Measurements from ENCODE around the gene USP32. TPM values are rescaled to one million over a fixed set of nuclear protein-coding genes. Genes with fewer than 3 reads are reported as not detected.

USP32 gene
- total and polyA plus RNA-seq, 10 of the 15 experiments (the other 5 are each of a cell fraction or from before 2014, with no cell fraction given): 7.8 to 37.3 (median 25.5) TPM

- BruUV-seq (replicated peaks): no TSS peak
- intact Hi-C loops (cut with micrococcal nuclease; ENCODE audit: unreplicated experiment) (no loop called here), in situ Hi-C loops (cut with MboI) (no loop called here)
- ChIA-PET CTCF (interaction anchor here (0.7 to 1.2 kb wide), 4 partner anchors 15 to 89 kb away, joined by 3 to 5 read pairs (median 3); no protein-coding TSS in a partner anchor), POLR2A (interaction anchor here (0.6 to 2.0 kb wide), 2 partner anchors 17 to 62 kb away, joined by 3 to 6 read pairs; no protein-coding TSS in a partner anchor), RAD21 (ENCODE audit: unreplicated experiment) (interaction anchor here (1.0 to 1.2 kb wide), 3 partner anchors 14 to 68 kb away, joined by 3 read pairs; no protein-coding TSS in a partner anchor), SMC1A (ENCODE audit: uncharacterized antibody, unreplicated experiment) (interaction anchor here (0.6 to 2.8 kb wide), 10 partner anchors 8 to 141 kb away, joined by 3 to 8 read pairs (median 4); no protein-coding TSS in a partner anchor)
- no peak overlapping the region for H3K27ac ChIP-seq (ENCODE audit: control insufficient read depth, insufficient read depth)
- no peaks in the 10 kb centered on the region; a peak in 2 of 4 replicates for H3K36me3 ChIP-seq (ENCODE audit: control insufficient read depth in 2 of 2, insufficient read depth in 2 of 2, low read length in 1 of 2)
- 81% methylated on average over 4 of the region's 4 CpGs for WGBS (ENCODE audit: insufficient coverage, insufficient replicate concordance, low lambda C conversion rate, missing lambda C conversion rate)
- H3K9ac ChIP-seq (ENCODE audit: control insufficient read depth, insufficient read depth, low read length): no peak overlapping the region
- H3K4me3 ChIP-seq: no peak overlapping the region
- ATAC-seq: peak; percentile 86
- H3K4me1 ChIP-seq (ENCODE audit: control insufficient read depth, insufficient read depth, low read length): no peaks in the 10 kb centered on the region; the same call in 1 of the 2 replicates
- H2AFZ ChIP-seq (ENCODE audit: control insufficient read depth, low read depth, low read length): no peak overlapping the region
- no peak overlapping the region for H3K4me2 ChIP-seq (ENCODE audit: control insufficient read depth, insufficient read depth)
- H3K9me3 ChIP-seq (replicated peaks; ENCODE audit: control insufficient read depth, insufficient read depth, low read length): no peaks in the 10 kb centered on the region; the same call in 2 of the 3 replicates
- H4K20me1 ChIP-seq (ENCODE audit: control insufficient read depth, insufficient read depth): no peaks in the 10 kb centered on the region
- peak; percentile 13 for DNase-seq (ENCODE audit: low read depth, low spot score)
- FAIRE-seq: no peak
- H3K79me2 ChIP-seq (ENCODE audit: control insufficient read depth, insufficient read depth, low read length): peaks cover 9% of the 10 kb centered on the region
- no peaks in the 10 kb centered on the region for H3K27me3 ChIP-seq (replicated peaks in 1 of 2; ENCODE audit: control insufficient read depth in 2 of 2, insufficient read depth in 2 of 2, low read length in 1 of 2)
- no peak for TF ChIP-seq NFYB (IDR thresholded peaks at IDR 0.05; ENCODE audit: insufficient read depth, low read depth, low read length)
- no peak for TF ChIP-seq EED (IDR thresholded peaks at IDR 0.05; ENCODE audit: low read depth)
- no peak for TF ChIP-seq POLR2A (IDR thresholded peaks at IDR 0.05; ENCODE audit: low read depth, low read length)
- TF ChIP-seq RB1 (IDR thresholded peaks at IDR 0.05; ENCODE audit: borderline replicate concordance): no peak
- TF ChIP-seq TBL1XR1 (IDR thresholded peaks at IDR 0.05; ENCODE audit: low read depth, low read length): no peak
- TF ChIP-seq USF2 (IDR thresholded peaks at IDR 0.05; ENCODE audit: borderline replicate concordance, low read depth, low read length): no peak
- no peak for TF ChIP-seq NR2C2 (IDR thresholded peaks at IDR 0.05; ENCODE audit: borderline replicate concordance, control insufficient read depth, insufficient read length, low read depth)
- TF ChIP-seq ZBTB11 (CRISPR knock-in tag; IDR thresholded peaks at IDR 0.05): no peak
- TF ChIP-seq IRF4 (IDR thresholded peaks at IDR 0.05; ENCODE audit: low read depth, low read length): no peak
- TF ChIP-seq SMARCA5 (IDR thresholded peaks at IDR 0.05): no peak
- no peak for TF ChIP-seq RCOR1 (conservative IDR thresholded peaks at IDR 0.05; ENCODE audit: low read depth, low read length)
- TF ChIP-seq IKZF1 (conservative IDR thresholded peaks at IDR 0.05): 0 out of 2 replicates have a peak, but pooled peaks have one; percentile 24
- 0 out of 2 replicates have a peak, but pooled peaks have one; percentile 30 for TF ChIP-seq NR2C1 (IDR thresholded peaks at IDR 0.05)
- TF ChIP-seq PRDM15 (CRISPR knock-in tag; IDR thresholded peaks at IDR 0.05): no peak
These were observed 70.4 kb downstream of the USP32 start for GRCh38 chr17:60321336-60322055.

Data from GM12878 (cell line).